ENCODE data around the gene ZNF385D.

ZNF385D gene

GRCh38 chr3:21747376-21747775 lies 3.6 kb downstream of the ZNF385D start:
- DNase-seq = no peak

GRCh38 chr3:21745966-21746365 lies 5.0 kb downstream of the ZNF385D start:
- no peak for DNase-seq

GRCh38 chr3:21744793-21745192 lies 6.2 kb downstream of the ZNF385D start:
- no peak for DNase-seq

- DNase-seq = no peak
Measured at GRCh38 chr3:21738935-21739702, 11.9 kb downstream of the ZNF385D start.

- DNase-seq = no peak
Measured at GRCh38 chr3:21738283-21738682, 12.7 kb downstream of the ZNF385D start.

GRCh38 chr3:21734746-21735145 lies 16.3 kb downstream of the ZNF385D start:
- no peak for DNase-seq

- no peak for DNase-seq
Measured at GRCh38 chr3:21729888-21730459, 21.0 kb downstream of the ZNF385D start.

GRCh38 chr3:21729331-21729730 lies 21.7 kb downstream of the ZNF385D start:
- DNase-seq = no peak

- no peak for DNase-seq
Measured at GRCh38 chr3:21722768-21723167, 28.2 kb downstream of the ZNF385D start.

GRCh38 chr3:21722301-21722700 lies 28.7 kb downstream of the ZNF385D start:
- DNase-seq = no peak

- DNase-seq = no peak
Measured at GRCh38 chr3:21718943-21719591, 31.9 kb downstream of the ZNF385D start.

- no peak for DNase-seq
Measured at GRCh38 chr3:21718161-21718765, 32.7 kb downstream of the ZNF385D start.

- DNase-seq = no peak
Measured at GRCh38 chr3:21715662-21716061, 35.3 kb downstream of the ZNF385D start.

GRCh38 chr3:21705769-21706168 lies 45.2 kb downstream of the ZNF385D start:
- no peak for DNase-seq

- DNase-seq = no peak
Measured at GRCh38 chr3:21704796-21705195, 46.2 kb downstream of the ZNF385D start.

GRCh38 chr3:21703291-21703690 lies 47.7 kb downstream of the ZNF385D start:
- DNase-seq = no peak

GRCh38 chr3:21697707-21698106 lies 53.3 kb downstream of the ZNF385D start:
- DNase-seq = no peak

GRCh38 chr3:21694506-21694905 lies 56.5 kb downstream of the ZNF385D start:
- no peak for DNase-seq

GRCh38 chr3:21691036-21691435 lies 60.0 kb downstream of the ZNF385D start:
- no peak for DNase-seq

GRCh38 chr3:21682206-21682605 lies 68.8 kb downstream of the ZNF385D start:
- no peak for DNase-seq

GRCh38 chr3:21673393-21673792 lies 77.6 kb downstream of the ZNF385D start:
- no peak for DNase-seq

- DNase-seq = no peak
Measured at GRCh38 chr3:21672303-21672702, 78.7 kb downstream of the ZNF385D start.

- DNase-seq = no peak
Measured at GRCh38 chr3:21670386-21670785, 80.6 kb downstream of the ZNF385D start.

GRCh38 chr3:21668012-21668411 lies 83.0 kb downstream of the ZNF385D start:
- no peak for DNase-seq
